ENCODE data around the gene PHC3.

Gene PHC3

DNA sequence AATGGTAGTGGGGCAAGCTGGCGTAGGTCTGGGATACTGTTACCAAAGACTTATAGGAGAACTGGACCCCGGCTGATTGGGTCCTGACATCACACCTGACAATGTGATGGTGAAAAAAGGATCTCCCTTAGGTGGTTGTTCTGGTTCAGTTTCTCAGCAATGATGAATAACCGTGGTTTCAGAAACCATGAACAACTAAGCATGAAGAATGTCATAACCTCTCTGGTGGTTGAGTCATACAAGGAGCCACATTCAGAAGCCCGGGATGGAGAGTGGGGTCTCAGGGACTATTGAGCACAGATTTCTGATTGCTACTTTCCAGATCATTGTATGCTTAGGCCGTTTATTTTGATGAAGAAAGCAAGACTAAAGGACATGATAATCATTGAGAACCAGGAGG lies 126.3 kb downstream of the PHC3 start:
- H3K4me3 ChIP-seq (ENCODE audit: extremely low read depth, insufficient read depth, low read length, poor library complexity, severe bottlenecking), result no peak overlapping the region
- no peaks in the 10 kb centered on the region for H3K9me3 ChIP-seq (ENCODE audit: control insufficient read depth, low read length)
- H3K27ac ChIP-seq (ENCODE audit: low read depth, low read length, severe bottlenecking), result no peak overlapping the region
- H3K4me1 ChIP-seq (ENCODE audit: control insufficient read depth, insufficient read depth, low read length, poor library complexity, severe bottlenecking), result no peaks in the 10 kb centered on the region
- 91 to 92% methylated on average over 4 to 5 of the region's 5 CpGs for WGBS, 2 experiments (ENCODE audit: insufficient coverage in 2 of 2)
- H3K36me3 ChIP-seq (ENCODE audit: control insufficient read depth, insufficient read depth, low read length), result no peaks in the 10 kb centered on the region

GRCh38 chr3:170054204-170054603 lies 127.3 kb downstream of the PHC3 start:
- Histone ChIP-seq H3K27ac (ENCODE audit: low read depth, low read length, severe bottlenecking) (no peak overlapping the region), H3K9me3 (ENCODE audit: control insufficient read depth, low read length) (no peaks in the 10 kb centered on the region)
- WGBS, 2 experiments (ENCODE audit: insufficient coverage in 2 of 2), result 78 to 86% methylated on average over 1 of the region's 1 CpG

DNA sequence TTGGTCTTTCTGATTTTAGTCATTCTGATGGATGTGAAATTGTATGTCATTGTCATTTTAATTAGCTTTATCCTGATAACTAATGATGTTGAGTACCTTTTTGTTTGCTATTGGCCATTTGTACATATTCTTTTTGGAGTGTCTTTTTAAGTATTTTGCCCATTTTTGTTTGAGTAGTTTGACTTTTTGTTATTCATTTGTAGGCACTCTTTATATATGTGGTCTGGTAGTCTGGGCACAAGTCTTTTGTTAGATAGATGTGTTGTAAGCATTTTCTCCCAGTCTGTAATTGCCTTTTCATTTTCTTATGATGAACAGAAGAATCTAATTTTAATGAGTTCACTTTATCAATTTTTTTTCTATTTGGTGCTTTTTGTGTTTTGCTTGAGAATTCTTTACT lies 129.1 kb downstream of the PHC3 start:
- Histone ChIP-seq H3K4me3 (ENCODE audit: extremely low read depth, insufficient read depth, low read length, poor library complexity, severe bottlenecking) (no peak overlapping the region), H3K36me3 (ENCODE audit: control insufficient read depth, insufficient read depth, low read length) (no peaks in the 10 kb centered on the region), H3K27ac (ENCODE audit: low read depth, low read length, severe bottlenecking) (no peak overlapping the region), H3K9me3 (ENCODE audit: control insufficient read depth, low read length) (no peaks in the 10 kb centered on the region), H3K4me1 (ENCODE audit: control insufficient read depth, insufficient read depth, low read length, poor library complexity, severe bottlenecking) (no peaks in the 10 kb centered on the region)

More at GRCh38 chr3:170054204-170054603, 127.3 kb downstream of the PHC3 start:
- no peaks in the 10 kb centered on the region for H3K4me1 ChIP-seq (ENCODE audit: control insufficient read depth, insufficient read depth, low read length, poor library complexity, severe bottlenecking)
- H3K4me3 ChIP-seq (ENCODE audit: extremely low read depth, insufficient read depth, low read length, poor library complexity, severe bottlenecking), result no peak overlapping the region
- H3K36me3 ChIP-seq (ENCODE audit: control insufficient read depth, insufficient read depth, low read length), result no peaks in the 10 kb centered on the region

- no peaks in the 10 kb centered on the region for H3K9me3 ChIP-seq (ENCODE audit: control insufficient read depth, low read length)
- no peak overlapping the region for H3K27ac ChIP-seq (ENCODE audit: low read depth, low read length, severe bottlenecking)
- H3K36me3 ChIP-seq (ENCODE audit: control insufficient read depth, insufficient read depth, low read length), result no peaks in the 10 kb centered on the region
- H3K4me3 ChIP-seq (ENCODE audit: extremely low read depth, insufficient read depth, low read length, poor library complexity, severe bottlenecking), result no peak overlapping the region
- WGBS, 2 experiments (ENCODE audit: insufficient coverage in 2 of 2), result 50 to 80% methylated on average over 1 of the region's 4 CpGs
- H3K4me1 ChIP-seq (ENCODE audit: control insufficient read depth, insufficient read depth, low read length, poor library complexity, severe bottlenecking), result no peaks in the 10 kb centered on the region
Observed at GRCh38 chr3:170050753-170051152, 130.8 kb downstream of the PHC3 start.

- H3K4me1 ChIP-seq (ENCODE audit: control insufficient read depth, insufficient read depth, low read length, poor library complexity, severe bottlenecking), result no peaks in the 10 kb centered on the region
- WGBS, 2 experiments (ENCODE audit: insufficient coverage in 2 of 2), result 90 to 100% methylated on average over 4 to 8 of the region's 10 CpGs
- no peaks in the 10 kb centered on the region for H3K36me3 ChIP-seq (ENCODE audit: control insufficient read depth, insufficient read depth, low read length)
- H3K4me3 ChIP-seq (ENCODE audit: extremely low read depth, insufficient read depth, low read length, poor library complexity, severe bottlenecking), result no peak overlapping the region
- H3K9me3 ChIP-seq (ENCODE audit: control insufficient read depth, low read length), result no peaks in the 10 kb centered on the region
- no peak overlapping the region for H3K27ac ChIP-seq (ENCODE audit: low read depth, low read length, severe bottlenecking)
Observed at GRCh38 chr3:170049146-170050000, 132.2 kb downstream of the PHC3 start.

- H3K36me3 ChIP-seq (ENCODE audit: control insufficient read depth, insufficient read depth, low read length), result no peaks in the 10 kb centered on the region
- no peak overlapping the region for H3K4me3 ChIP-seq (ENCODE audit: extremely low read depth, insufficient read depth, low read length, poor library complexity, severe bottlenecking)
- WGBS, 2 experiments (ENCODE audit: insufficient coverage in 2 of 2), result 86 to 94% methylated on average over 3 of the region's 3 CpGs
- no peak overlapping the region for H3K27ac ChIP-seq (ENCODE audit: low read depth, low read length, severe bottlenecking)
- H3K9me3 ChIP-seq (ENCODE audit: control insufficient read depth, low read length), result no peaks in the 10 kb centered on the region
- no peaks in the 10 kb centered on the region for H3K4me1 ChIP-seq (ENCODE audit: control insufficient read depth, insufficient read depth, low read length, poor library complexity, severe bottlenecking)
Observed at GRCh38 chr3:170047133-170047404, 134.5 kb downstream of the PHC3 start.

DNA sequence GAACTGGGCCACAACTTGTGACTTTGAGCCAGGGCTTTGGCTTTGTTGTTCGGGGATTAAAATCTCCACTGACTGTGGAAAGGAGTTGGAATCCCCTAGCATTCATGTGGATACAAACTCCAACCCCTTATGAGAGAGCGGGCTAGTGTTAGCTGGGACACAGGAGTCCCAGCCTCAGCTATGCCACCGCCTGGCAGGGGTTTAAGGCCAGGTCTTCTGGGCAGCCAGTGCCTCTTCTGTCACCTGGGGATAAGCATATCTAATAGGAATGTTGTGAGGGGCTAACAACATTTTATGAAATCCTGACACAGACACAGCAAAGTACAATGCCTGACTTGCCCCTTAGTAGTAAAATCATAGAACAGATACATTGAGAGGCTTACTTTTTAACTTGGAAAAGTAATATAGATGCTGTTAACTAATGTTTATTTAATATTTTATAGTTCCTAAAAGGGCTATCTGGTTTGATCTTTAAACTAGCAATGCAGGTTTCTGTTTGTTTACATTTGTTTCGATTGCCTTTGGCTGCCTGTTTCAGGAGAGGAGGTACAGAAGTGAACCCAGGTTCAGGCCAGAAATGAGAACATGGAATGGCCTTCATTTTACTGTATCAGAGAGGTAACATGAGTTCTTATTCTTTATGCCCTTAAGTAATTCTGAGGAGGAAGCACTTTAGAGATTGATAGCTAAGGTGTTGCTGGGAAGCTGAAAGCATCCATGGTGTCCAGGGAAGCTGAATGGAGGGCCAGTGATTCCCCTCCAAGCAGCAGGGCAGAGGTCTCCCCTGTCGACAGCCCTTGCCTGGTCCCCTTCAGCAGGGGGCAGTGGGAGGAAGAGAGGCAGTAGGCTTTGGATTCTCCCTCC lies 135.0 kb downstream of the PHC3 start:
- Histone ChIP-seq H3K4me3 (ENCODE audit: extremely low read depth, insufficient read depth, low read length, poor library complexity, severe bottlenecking) (no peak overlapping the region), H3K4me1 (ENCODE audit: control insufficient read depth, insufficient read depth, low read length, poor library complexity, severe bottlenecking) (no peaks in the 10 kb centered on the region), H3K36me3 (ENCODE audit: control insufficient read depth, insufficient read depth, low read length) (no peaks in the 10 kb centered on the region), H3K27ac (ENCODE audit: low read depth, low read length, severe bottlenecking) (no peak overlapping the region), H3K9me3 (ENCODE audit: control insufficient read depth, low read length) (no peaks in the 10 kb centered on the region)
- WGBS, 2 experiments (ENCODE audit: insufficient coverage in 2 of 2), result 82 to 88% methylated on average over 1 to 3 of the region's 5 CpGs

GRCh38 chr3:170044795-170045244 lies 136.7 kb downstream of the PHC3 start:
- Histone ChIP-seq H3K9me3 (ENCODE audit: control insufficient read depth, low read length) (no peaks in the 10 kb centered on the region), H3K4me3 (ENCODE audit: extremely low read depth, insufficient read depth, low read length, poor library complexity, severe bottlenecking) (no peak overlapping the region), H3K36me3 (ENCODE audit: control insufficient read depth, insufficient read depth, low read length) (no peaks in the 10 kb centered on the region), H3K27ac (ENCODE audit: low read depth, low read length, severe bottlenecking) (no peak overlapping the region), H3K4me1 (ENCODE audit: control insufficient read depth, insufficient read depth, low read length, poor library complexity, severe bottlenecking) (no peaks in the 10 kb centered on the region)
- 83 to 98% methylated on average over 6 to 7 of the region's 8 CpGs for WGBS, 2 experiments (ENCODE audit: insufficient coverage in 2 of 2)

- no peak overlapping the region for H3K27ac ChIP-seq (ENCODE audit: low read depth, low read length, severe bottlenecking)
- 91% methylated on average over 4 of the region's 8 CpGs; no CpG with 5 or more reads in 1 of the 2 experiments for WGBS, 2 experiments (ENCODE audit: insufficient coverage in 2 of 2)
Observed at GRCh38 chr3:170044271-170044670, 137.3 kb downstream of the PHC3 start.

DNA sequence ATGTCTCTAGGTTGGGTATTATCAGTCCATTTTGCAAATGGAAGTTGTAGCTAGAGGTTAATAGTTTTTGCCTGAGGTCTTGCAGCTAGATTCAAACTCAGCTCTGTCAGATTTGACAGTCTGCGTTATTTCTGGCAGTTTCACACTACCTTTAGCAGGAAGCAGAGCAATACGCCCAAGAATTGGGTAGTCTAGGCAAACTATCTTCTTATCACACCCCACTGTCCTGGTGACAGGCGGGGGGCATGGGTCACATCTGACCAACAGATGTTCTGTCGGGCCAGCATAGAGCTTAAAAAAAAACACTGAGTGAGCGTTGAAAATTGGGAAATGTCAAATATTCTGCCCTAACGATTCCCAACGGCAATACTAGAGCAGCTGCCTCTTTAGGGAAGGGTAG lies 138.0 kb downstream of the PHC3 start:
- Histone ChIP-seq H3K4me1 (ENCODE audit: control insufficient read depth, insufficient read depth, low read length, poor library complexity, severe bottlenecking) (no peaks in the 10 kb centered on the region), H3K36me3 (ENCODE audit: control insufficient read depth, insufficient read depth, low read length) (no peaks in the 10 kb centered on the region), H3K27ac (ENCODE audit: low read depth, low read length, severe bottlenecking) (no peak overlapping the region), H3K4me3 (ENCODE audit: extremely low read depth, insufficient read depth, low read length, poor library complexity, severe bottlenecking) (no peak overlapping the region), H3K9me3 (ENCODE audit: control insufficient read depth, low read length) (no peaks in the 10 kb centered on the region)
- 94 to 95% methylated on average over 4 to 6 of the region's 7 CpGs for WGBS, 2 experiments (ENCODE audit: insufficient coverage in 2 of 2)

More at GRCh38 chr3:170044271-170044670, 137.3 kb downstream of the PHC3 start:
- Histone ChIP-seq H3K4me3 (ENCODE audit: extremely low read depth, insufficient read depth, low read length, poor library complexity, severe bottlenecking) (no peak overlapping the region), H3K36me3 (ENCODE audit: control insufficient read depth, insufficient read depth, low read length) (no peaks in the 10 kb centered on the region), H3K4me1 (ENCODE audit: control insufficient read depth, insufficient read depth, low read length, poor library complexity, severe bottlenecking) (no peaks in the 10 kb centered on the region), H3K9me3 (ENCODE audit: control insufficient read depth, low read length) (no peaks in the 10 kb centered on the region)

DNA sequence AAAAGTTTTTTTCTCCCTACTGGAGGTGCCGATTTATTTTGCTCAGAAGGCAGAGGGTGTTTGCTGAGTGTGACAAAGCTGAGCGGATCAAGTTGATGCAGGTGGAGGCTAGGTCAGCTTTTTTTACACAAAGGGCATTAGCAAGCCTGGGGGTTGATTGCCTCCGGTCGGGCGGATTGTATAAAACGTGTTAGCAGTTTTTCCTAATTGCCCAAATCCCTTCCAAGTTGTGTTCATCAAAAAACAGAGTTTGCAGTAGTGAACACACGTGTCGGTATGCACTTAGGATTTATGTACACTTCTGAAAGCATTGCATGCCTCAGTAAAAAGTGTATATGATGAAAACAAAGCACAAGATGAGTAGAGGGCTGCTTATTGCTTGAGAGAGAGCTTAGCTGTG lies 141.1 kb downstream of the PHC3 start:
- no peaks in the 10 kb centered on the region for H3K4me1 ChIP-seq (ENCODE audit: control insufficient read depth, insufficient read depth, low read length, poor library complexity, severe bottlenecking)
- no peaks in the 10 kb centered on the region for H3K36me3 ChIP-seq (ENCODE audit: control insufficient read depth, insufficient read depth, low read length)
- WGBS, 2 experiments (ENCODE audit: insufficient coverage in 2 of 2), result 32 to 45% methylated on average over 7 to 8 of the region's 8 CpGs
- no peak overlapping the region for H3K4me3 ChIP-seq (ENCODE audit: extremely low read depth, insufficient read depth, low read length, poor library complexity, severe bottlenecking)
- no peaks in the 10 kb centered on the region for H3K9me3 ChIP-seq (ENCODE audit: control insufficient read depth, low read length)
- H3K27ac ChIP-seq (ENCODE audit: low read depth, low read length, severe bottlenecking), result no peak overlapping the region
